ENCODE data around the gene PDZD4. TPM values are rescaled to one million over a fixed set of nuclear protein-coding genes. Genes with fewer than 3 reads are reported as not detected.

The PDZD4 gene
- polyA plus RNA-seq, 5 donors, result 8.5 to 13.9 (median 10.4) TPM

DNA sequence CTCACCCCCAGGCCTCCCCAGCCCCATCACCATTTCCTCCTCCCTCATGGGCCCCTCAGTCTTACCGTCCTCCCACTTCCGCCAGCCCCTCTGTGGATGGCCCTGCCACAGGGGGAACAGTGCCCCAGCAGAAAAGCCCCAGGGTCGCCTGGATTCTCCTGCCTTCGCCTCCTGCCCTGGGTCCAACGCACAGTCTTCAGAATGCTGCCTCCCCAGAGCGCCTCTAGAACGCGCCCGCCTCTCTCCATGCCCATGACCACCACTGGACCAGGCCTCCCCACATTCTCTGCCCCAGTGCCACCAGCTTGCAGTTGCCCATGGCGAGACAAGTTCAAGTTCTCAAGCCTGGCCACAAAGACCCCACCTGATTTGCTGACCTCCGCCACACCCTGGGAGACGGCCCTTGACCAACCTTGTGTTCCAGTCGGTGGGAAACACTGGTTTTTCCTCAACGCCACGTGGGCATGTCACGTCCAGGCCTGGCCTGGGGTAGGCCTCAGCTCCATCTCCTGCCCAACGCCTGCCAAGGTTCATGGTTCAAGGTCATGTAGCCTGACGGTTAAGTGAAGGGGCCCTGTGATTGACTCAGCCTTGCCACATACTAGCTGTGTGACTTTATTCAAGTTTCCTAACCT is 66.9 kb downstream of the PDZD4 start:
- DNase-seq, result no peak

DNA sequence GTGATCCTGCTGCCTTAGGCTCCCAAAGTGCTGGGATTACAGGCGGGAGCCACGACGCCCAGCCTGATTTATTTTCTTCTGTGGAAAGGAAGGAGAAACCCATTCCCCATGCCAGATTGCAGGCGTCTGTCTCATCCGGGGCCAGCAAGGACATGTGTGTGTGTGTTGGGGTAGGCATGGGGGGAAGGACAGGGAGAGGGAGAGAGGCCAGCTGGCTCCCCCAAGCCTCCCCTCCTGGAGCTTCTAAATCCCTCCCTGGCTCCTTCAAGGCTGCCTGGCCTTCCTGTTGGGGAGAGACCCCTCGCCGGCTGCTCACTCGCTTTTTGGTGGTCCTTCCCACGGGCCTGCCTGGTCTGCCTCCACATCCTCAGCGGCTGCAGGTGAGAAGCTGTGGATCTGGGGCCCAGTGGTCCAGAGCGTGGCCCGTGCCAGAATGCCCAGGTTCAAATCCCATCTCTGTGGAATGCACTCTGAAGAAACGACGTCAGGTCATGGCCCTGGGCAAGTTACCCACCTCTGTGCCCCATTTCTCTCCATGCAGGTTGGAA is 67.6 kb downstream of the PDZD4 start:
- DNase-seq, result no peak

DNA sequence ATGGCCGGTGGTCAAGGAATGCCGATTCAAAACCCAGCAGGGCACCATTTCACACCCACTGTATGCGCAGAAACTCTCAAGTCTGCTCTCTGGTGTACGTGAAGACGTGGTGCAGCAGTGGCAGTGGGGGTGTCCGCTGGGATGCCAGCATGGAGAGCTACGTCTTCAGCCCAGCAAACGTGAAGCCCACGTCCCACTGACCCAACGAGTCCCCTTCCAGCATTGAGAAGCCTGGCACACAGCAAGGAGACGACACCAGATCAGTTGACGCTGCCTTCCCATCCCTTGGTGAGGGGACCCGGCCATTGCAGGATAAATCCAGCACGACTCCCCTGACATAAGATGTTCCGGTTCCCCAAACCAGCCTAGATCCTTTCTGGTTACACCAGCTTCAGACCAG is 68.5 kb downstream of the PDZD4 start:
- DNase-seq, result no peak

DNA sequence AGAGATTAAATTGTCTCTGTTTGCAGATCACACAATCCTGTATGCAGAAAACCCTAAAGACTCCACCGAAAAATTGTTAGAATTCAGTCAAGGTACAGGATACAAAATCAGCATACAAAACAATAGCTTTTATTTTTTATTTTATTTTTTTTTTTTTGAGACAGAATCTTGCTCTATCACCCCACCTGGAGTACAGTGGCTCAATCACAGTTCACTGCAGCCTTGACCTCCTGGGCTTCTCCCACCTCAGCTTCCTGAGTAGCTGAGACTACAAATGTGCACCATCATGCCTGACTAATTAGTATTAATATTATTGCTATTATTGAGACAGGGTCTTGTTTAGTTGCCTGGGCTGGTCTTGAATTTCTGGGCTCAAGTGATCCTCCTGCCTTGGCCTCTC is 75.2 kb downstream of the PDZD4 start:
- no peak for DNase-seq

Other genes starting within 250 kb of the PDZD4 start
- gene CCNQ, start 231.4 kb downstream of the PDZD4 start, polyA plus RNA-seq (ENCODE audit: insufficient read depth in 1 of 5, insufficient read length in 5 of 5, low replicate concordance in 1 of 5), result 10 to 100 TPM; 11.3 to 20.1 (median 12.6) TPM
- gene DUSP9, start 183.3 kb downstream of the PDZD4 start, polyA plus RNA-seq (ENCODE audit: insufficient read depth in 1 of 5, insufficient read length in 5 of 5, low replicate concordance in 1 of 5), result under 1 TPM in 3 of 5 donors, not detected in 2; 0.12 to 0.69 (median 0.45) TPM
- gene PNCK, start 156.7 kb downstream of the PDZD4 start, polyA plus RNA-seq (ENCODE audit: insufficient read depth in 1 of 5, insufficient read length in 5 of 5, low replicate concordance in 1 of 5), result 1 to 10 TPM in 1 of 5 donors, under 1 TPM in 4; 0.54 to 1.1 (median 0.64) TPM
- gene SLC6A8, start 142.6 kb downstream of the PDZD4 start, polyA plus RNA-seq (ENCODE audit: insufficient read depth in 1 of 5, insufficient read length in 5 of 5, low replicate concordance in 1 of 5), result 1 to 10 TPM; 3.7 to 9.8 (median 7.8) TPM
- gene BCAP31, start 106.2 kb downstream of the PDZD4 start, polyA plus RNA-seq (ENCODE audit: insufficient read depth in 1 of 5, insufficient read length in 5 of 5, low replicate concordance in 1 of 5), result 100 to 1,000 TPM; 119 to 161 (median 139) TPM
- 10 to 100 TPM in 1 of 5 donors, 1 to 10 TPM in 4; 5.7 to 11.7 (median 7.2) TPM for gene ABCD1, start 105.7 kb downstream of the PDZD4 start, polyA plus RNA-seq (ENCODE audit: insufficient read depth in 1 of 5, insufficient read length in 5 of 5, low replicate concordance in 1 of 5)
- gene PLXNB3, start 66.3 kb downstream of the PDZD4 start, polyA plus RNA-seq (ENCODE audit: insufficient read depth in 1 of 5, insufficient read length in 5 of 5, low replicate concordance in 1 of 5), result 1 to 10 TPM; 2.1 to 4.1 (median 3.7) TPM
- 10 to 100 TPM in 1 of 5 donors, 1 to 10 TPM in 3, under 1 TPM in 1; 0.63 to 14.2 (median 1.4) TPM for gene SRPK3, start 49.5 kb downstream of the PDZD4 start, polyA plus RNA-seq (ENCODE audit: insufficient read depth in 1 of 5, insufficient read length in 5 of 5, low replicate concordance in 1 of 5)
- 10 to 100 TPM; 48.9 to 75.0 (median 52.7) TPM for gene IDH3G, start 36.2 kb downstream of the PDZD4 start, polyA plus RNA-seq (ENCODE audit: insufficient read depth in 1 of 5, insufficient read length in 5 of 5, low replicate concordance in 1 of 5)
- 100 to 1,000 TPM; 152 to 222 (median 163) TPM for gene SSR4, start 35.9 kb downstream of the PDZD4 start, polyA plus RNA-seq (ENCODE audit: insufficient read depth in 1 of 5, insufficient read length in 5 of 5, low replicate concordance in 1 of 5)
- gene L1CAM, start 55.6 kb upstream of the PDZD4 start, polyA plus RNA-seq (ENCODE audit: insufficient read depth in 1 of 5, insufficient read length in 5 of 5, low replicate concordance in 1 of 5), result under 1 TPM; 0.13 to 0.44 (median 0.20) TPM
- gene AVPR2, start 74.1 kb upstream of the PDZD4 start, polyA plus RNA-seq (ENCODE audit: insufficient read depth in 1 of 5, insufficient read length in 5 of 5, low replicate concordance in 1 of 5), result 1 to 10 TPM in 1 of 5 donors, under 1 TPM in 4; 0.58 to 1.3 (median 0.73) TPM
- 10 to 100 TPM; 17.1 to 29.6 (median 25.4) TPM for gene ARHGAP4, start 95.7 kb upstream of the PDZD4 start, polyA plus RNA-seq (ENCODE audit: insufficient read depth in 1 of 5, insufficient read length in 5 of 5, low replicate concordance in 1 of 5)
- 10 to 100 TPM; 48.0 to 85.6 (median 53.5) TPM for gene NAA10, start 104.5 kb upstream of the PDZD4 start, polyA plus RNA-seq (ENCODE audit: insufficient read depth in 1 of 5, insufficient read length in 5 of 5, low replicate concordance in 1 of 5)
- gene RENBP, start 114.1 kb upstream of the PDZD4 start, polyA plus RNA-seq (ENCODE audit: insufficient read depth in 1 of 5, insufficient read length in 5 of 5, low replicate concordance in 1 of 5), result 1 to 10 TPM; 4.1 to 7.8 (median 6.3) TPM
- gene HCFC1, start 141.3 kb upstream of the PDZD4 start, polyA plus RNA-seq (ENCODE audit: insufficient read depth in 1 of 5, insufficient read length in 5 of 5, low replicate concordance in 1 of 5), result 10 to 100 TPM; 26.7 to 48.5 (median 31.9) TPM
- 1 to 10 TPM; 4.6 to 6.8 (median 6.4) TPM for gene TMEM187, start 142.2 kb upstream of the PDZD4 start, polyA plus RNA-seq (ENCODE audit: insufficient read depth in 1 of 5, insufficient read length in 5 of 5, low replicate concordance in 1 of 5)
- gene IRAK1, start 189.4 kb upstream of the PDZD4 start, polyA plus RNA-seq (ENCODE audit: insufficient read depth in 1 of 5, insufficient read length in 5 of 5, low replicate concordance in 1 of 5), result 10 to 100 TPM; 41.6 to 74.9 (median 48.0) TPM